Measurements from ENCODE around the gene PARVG.

DNA sequence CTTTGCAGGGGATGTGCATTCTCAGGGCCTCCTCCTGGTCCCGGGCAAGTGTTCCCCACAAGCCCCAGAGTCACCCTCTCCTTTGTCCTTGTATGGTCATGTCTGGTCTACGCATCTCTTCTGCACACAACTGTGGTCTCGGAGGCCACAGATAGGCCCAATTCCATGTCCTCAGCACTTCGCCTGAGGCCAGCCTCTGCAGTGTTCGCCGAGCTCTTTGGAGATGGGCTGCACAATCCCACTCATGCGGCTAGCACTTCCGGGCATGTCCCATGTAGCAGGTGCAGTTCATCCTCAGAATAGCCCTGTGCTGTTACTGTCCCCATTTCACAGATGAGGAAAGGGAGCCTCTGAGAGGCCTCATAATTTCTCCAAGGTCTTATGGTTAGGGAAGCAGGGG, 7.6 kb downstream of the PARVG start:
- TF ChIP-seq, protein P1, sequence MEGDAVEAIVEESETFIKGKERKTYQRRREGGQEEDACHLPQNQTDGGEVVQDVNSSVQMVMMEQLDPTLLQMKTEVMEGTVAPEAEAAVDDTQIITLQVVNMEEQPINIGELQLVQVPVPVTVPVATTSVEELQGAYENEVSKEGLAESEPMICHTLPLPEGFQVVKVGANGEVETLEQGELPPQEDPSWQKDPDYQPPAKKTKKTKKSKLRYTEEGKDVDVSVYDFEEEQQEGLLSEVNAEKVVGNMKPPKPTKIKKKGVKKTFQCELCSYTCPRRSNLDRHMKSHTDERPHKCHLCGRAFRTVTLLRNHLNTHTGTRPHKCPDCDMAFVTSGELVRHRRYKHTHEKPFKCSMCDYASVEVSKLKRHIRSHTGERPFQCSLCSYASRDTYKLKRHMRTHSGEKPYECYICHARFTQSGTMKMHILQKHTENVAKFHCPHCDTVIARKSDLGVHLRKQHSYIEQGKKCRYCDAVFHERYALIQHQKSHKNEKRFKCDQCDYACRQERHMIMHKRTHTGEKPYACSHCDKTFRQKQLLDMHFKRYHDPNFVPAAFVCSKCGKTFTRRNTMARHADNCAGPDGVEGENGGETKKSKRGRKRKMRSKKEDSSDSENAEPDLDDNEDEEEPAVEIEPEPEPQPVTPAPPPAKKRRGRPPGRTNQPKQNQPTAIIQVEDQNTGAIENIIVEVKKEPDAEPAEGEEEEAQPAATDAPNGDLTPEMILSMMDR (IDR thresholded peaks at IDR 0.05) = no peak
- TF ChIP-seq POLR2A (IDR thresholded peaks at IDR 0.05) = no peak

Data from uterus (tissue), 2 donors.